ENCODE data around the gene EIF4E3.

The EIF4E3 gene

GRCh38 chr3:71625676-71626075 lies 99.5 kb downstream of the EIF4E3 start:
- H3K4me3 ChIP-seq (ENCODE audit: low read length): no peak overlapping the region
- no peak overlapping the region for H4K5ac ChIP-seq (ENCODE audit: low read length)

More at GRCh38 chr3:71625676-71626075, 99.5 kb downstream of the EIF4E3 start:
- H2BK120ac ChIP-seq (ENCODE audit: low read depth, low read length): no peak overlapping the region
- no peak overlapping the region for H3K23ac ChIP-seq (ENCODE audit: low read length)
- H4K8ac ChIP-seq (ENCODE audit: low read depth, low read length): no peak overlapping the region
- H3K36me3 ChIP-seq (ENCODE audit: control insufficient read depth, insufficient read depth, low read length): no peaks in the 10 kb centered on the region
- H2BK5ac ChIP-seq (ENCODE audit: low read length): no peak overlapping the region
- no peak for DNase-seq
- H3K9ac ChIP-seq (ENCODE audit: low read length): no peak overlapping the region
- no peaks in the 10 kb centered on the region for H3K79me2 ChIP-seq (ENCODE audit: control insufficient read depth, insufficient read depth, low read length)
- H3K79me1 ChIP-seq (ENCODE audit: low read length): no peaks in the 10 kb centered on the region
- H3K4me1 ChIP-seq (ENCODE audit: control insufficient read depth, low read depth, low read length): no peaks in the 10 kb centered on the region
- no peak overlapping the region for H2AK5ac ChIP-seq (ENCODE audit: low read length)
- no peak overlapping the region for H3K56ac ChIP-seq (ENCODE audit: low read length)
- no peaks in the 10 kb centered on the region for H3K27me3 ChIP-seq (ENCODE audit: insufficient read depth, low read length, poor library complexity)
- H3K27ac ChIP-seq (ENCODE audit: low read depth, low read length): no peak overlapping the region
- no peak overlapping the region for H3K4me2 ChIP-seq (ENCODE audit: low read length)
- no peak overlapping the region for H3K18ac ChIP-seq (ENCODE audit: low read length)
- no peak overlapping the region for H3K4ac ChIP-seq (ENCODE audit: low read depth, low read length)
- H2BK15ac ChIP-seq (replicated peaks; ENCODE audit: low read depth): no peak overlapping the region
